GM23338 (cell line): ENCODE data around the gene ZNF492. TPM values are rescaled to one million over a fixed set of nuclear protein-coding genes. Genes with fewer than 3 reads are reported as not detected.

Experiments
- ATAC-seq: fragments of 200-7000 bp; cut with Tn5 transposase; 3 replicates; pipeline ENCODE4 v1.9.1; 2020
- DNase-seq: peaks from one replicate; pipeline ENCODE4 v3.0.0-alpha.2; 2015; ENCODE audit warnings: low spot score
- H2AFZ ChIP-seq: fragments of 200-600 bp; sonication (generic); 2 replicates; pipeline ENCODE4 v1.8.0; 2016; ENCODE audit warnings: antibody characterized with exemption, mild to moderate bottlenecking, moderate library complexity
- H3F3A ChIP-seq: fragments of 200-600 bp; sonication (generic); replicated peaks from 2 replicates; pipeline ENCODE4 v1.8.0; 2017; ENCODE audit warnings: antibody characterized with exemption, mixed run types, low read depth
- H3K27ac ChIP-seq: fragments of 200-600 bp; sonication (generic); 2 replicates; pipeline ENCODE4 v1.6.1; 2016; ENCODE audit warnings: low read depth
- H3K27me3 ChIP-seq: fragments of 200-600 bp; sonication (generic); 2 replicates; pipeline ENCODE4 v1.8.0; 2016; ENCODE audit warnings: mild to moderate bottlenecking, mixed run types, moderate library complexity; ENCODE audit not compliant: insufficient read depth
- H3K36me3 ChIP-seq: fragments of 200-600 bp; sonication (generic); 2 replicates; pipeline ENCODE4 v1.8.0; 2016; ENCODE audit warnings: mild to moderate bottlenecking; ENCODE audit not compliant: insufficient read depth
- H3K4me1 ChIP-seq: fragments of 200-600 bp; sonication (generic); 2 replicates; pipeline ENCODE4 v1.8.0; 2016; ENCODE audit warnings: mild to moderate bottlenecking, moderate library complexity; ENCODE audit not compliant: insufficient read depth
- H3K4me2 ChIP-seq: fragments of 200-600 bp; sonication (generic); 2 replicates; pipeline ENCODE4 v1.7.1; 2017; ENCODE audit warnings: mixed run types
- H3K4me3 ChIP-seq: fragments of 200-600 bp; sonication (generic); 2 replicates; pipeline ENCODE4 v1.6.1; 2016; ENCODE audit warnings: mixed run types
- H3K79me2 ChIP-seq: fragments of 200-600 bp; sonication (generic); replicated peaks from 2 replicates; pipeline ENCODE4 v1.8.0; 2017; ENCODE audit warnings: mild to moderate bottlenecking; ENCODE audit not compliant: insufficient read depth
- H3K9me2 ChIP-seq: fragments of 200-600 bp; sonication (generic); 2 replicates; pipeline ENCODE4 v1.8.0; 2017; ENCODE audit not compliant: insufficient read depth
- H4K20me1 ChIP-seq: fragments of 200-600 bp; sonication (generic); replicated peaks from 2 replicates; pipeline ENCODE4 v1.8.0; 2017; ENCODE audit warnings: mild to moderate bottlenecking; ENCODE audit not compliant: insufficient read depth
- H3K27ac Mint-ChIP-seq: 2 replicates; pipeline ENCODE4 v1.8.0; 2020; ENCODE audit warnings: inconsistent platforms, mild to moderate bottlenecking, moderate library complexity, mixed read lengths
- H3K27me3 Mint-ChIP-seq: 3 replicates; pipeline ENCODE4 v1.8.0; 2022; ENCODE audit warnings: low read depth, mild to moderate bottlenecking, moderate library complexity, mixed read lengths, inconsistent platforms; ENCODE audit not compliant: insufficient read depth, poor library complexity
- H3K36me3 Mint-ChIP-seq: 3 replicates; pipeline ENCODE4 v1.8.0; 2021; ENCODE audit warnings: low read depth, mild to moderate bottlenecking, inconsistent platforms, moderate library complexity, mixed read lengths
- H3K4me1 Mint-ChIP-seq: 3 replicates; pipeline ENCODE4 v1.8.0; 2020; ENCODE audit warnings: mild to moderate bottlenecking, inconsistent platforms, mixed read lengths
- H3K4me3 Mint-ChIP-seq: 3 replicates; pipeline ENCODE4 v1.8.0; 2021; ENCODE audit warnings: moderate library complexity, mild to moderate bottlenecking, inconsistent platforms, mixed read lengths
- H3K9me3 Mint-ChIP-seq: 3 replicates; pipeline ENCODE4 v1.8.0; 2020; ENCODE audit warnings: moderate library complexity, mild to moderate bottlenecking, inconsistent platforms, mixed read lengths
- CREB1 ChIP-seq: fragments of 250-450 bp; sonication (Bioruptor Pico); IDR thresholded peaks from 2 replicates; pipeline ENCODE4 v1.5.0; 2020; ENCODE audit warnings: low read depth, mild to moderate bottlenecking, moderate library complexity
- ETS1 ChIP-seq: IDR thresholded peaks from 2 replicates; pipeline ENCODE4 v1.6.1; 2016; ENCODE audit warnings: antibody characterized with exemption
- EZH2 ChIP-seq: fragments of 200-600 bp; sonication (generic); IDR thresholded peaks from one replicate; pipeline ENCODE4 v1.8.0; 2017; ENCODE audit warnings: antibody characterized with exemption, mild to moderate bottlenecking, low read depth; ENCODE audit not compliant: unreplicated experiment
- EZH2phosphoT487 ChIP-seq: fragments of 200-600 bp; sonication (generic); IDR thresholded peaks from one replicate; pipeline ENCODE4 v1.8.1; 2018; ENCODE audit warnings: antibody characterized with exemption; ENCODE audit not compliant: unreplicated experiment
- JUNB ChIP-seq: IDR thresholded peaks from one replicate; pipeline ENCODE4 v1.6.1; 2016; ENCODE audit warnings: antibody characterized with exemption; ENCODE audit not compliant: unreplicated experiment
- REST ChIP-seq: IDR thresholded peaks from one replicate; pipeline ENCODE4 v1.6.1; 2018; ENCODE audit warnings: antibody characterized with exemption; ENCODE audit not compliant: unreplicated experiment
- STAT1 ChIP-seq: IDR thresholded peaks from one replicate; pipeline ENCODE4 v1.6.1; 2016; ENCODE audit warnings: antibody characterized with exemption; ENCODE audit not compliant: unreplicated experiment
- ZNF462 ChIP-seq: fragments of 250-450 bp; sonication (Bioruptor Pico); IDR thresholded peaks from 2 replicates; pipeline ENCODE4 v1.5.0; 2020; ENCODE audit warnings: mild to moderate bottlenecking, moderate library complexity
- polyA plus RNA-seq: library from polyadenylated mRNA; unstranded; fragments of >200 nt; fragmentation: Nextera tagmentation; extraction: Ambion mirVana; gene quantifications from 2 replicates; pipeline ENCODE4 v1.2.1, GENCODE V29; 2016
- total RNA-seq: library from RNA; depleted of rRNA; stranded (reverse); fragments of >200 nt; shearing (Covaris generic); gene quantifications from 2 replicates; pipeline ENCODE4 v1.2.3, GENCODE V29; 2014

The ZNF492 gene
- total and polyA plus RNA-seq, 2 experiments from 2014 or later = 0.21 to 0.26 TPM

GRCh38 chr19:22604571-22605274 lies 29.4 kb upstream of the ZNF492 start:
- H3K4me3 ChIP-seq = no peak overlapping the region
- H3K4me1 Mint-ChIP-seq = no peaks in the 10 kb centered on the region
- H3K27me3 Mint-ChIP-seq = peaks cover 11% of the 10 kb centered on the region
- H3K79me2 ChIP-seq = no peaks in the 10 kb centered on the region
- H3K27me3 ChIP-seq = no peaks in the 10 kb centered on the region
- peaks cover 48% of the 10 kb centered on the region for H3K36me3 Mint-ChIP-seq
- H3K4me3 Mint-ChIP-seq = no peak overlapping the region
- ATAC-seq (no peak), DNase-seq (no peak)
- no peaks in the 10 kb centered on the region for H4K20me1 ChIP-seq
- no peak overlapping the region for H2AFZ ChIP-seq
- no peaks in the 10 kb centered on the region for H3F3A ChIP-seq
- H3K4me2 ChIP-seq = no peak overlapping the region
- no peak overlapping the region for H3K27ac ChIP-seq
- no peaks in the 10 kb centered on the region for H3K9me2 ChIP-seq
- no peak for TF ChIP-seq REST
- TF ChIP-seq ETS1 = no peak
- TF ChIP-seq STAT1 = no peak
- TF ChIP-seq ZNF462 (CRISPR knock-in tag) = no peak
- no peak for TF ChIP-seq EZH2phosphoT487
- TF ChIP-seq JUNB = no peak
- no peak for TF ChIP-seq CREB1 (CRISPR knock-in tag)
- TF ChIP-seq EZH2 = no peak
- H3K9me3 Mint-ChIP-seq = peaks cover 95% of the 10 kb centered on the region
- no peak overlapping the region for H3K27ac Mint-ChIP-seq
- H3K36me3 ChIP-seq = no peaks in the 10 kb centered on the region
- H3K4me1 ChIP-seq = no peaks in the 10 kb centered on the region
